Activated CD4-positive, alpha-beta memory T cell treated with anti-CD3 and anti-CD28 coated beads, Interleukin-2, amount 10 ng/mL, durations not matched to agents 7 days and 5 days (primary cell): ENCODE measurements around the gene GLIPR2. TPM values are rescaled to one million over a fixed set of nuclear protein-coding genes. Genes with fewer than 3 reads are reported as not detected.

Experiments
- CTCF ChIA-PET: fragments of 350-600 bp; sonication (Branson Sonifier 250); formaldehyde crosslinking; loops from one replicate; lab custom pipeline; 2021; ENCODE audit warnings: antibody characterized with exemption, inconsistent platforms; lab: Charles Lee
- POLR2A ChIA-PET: fragments of 350-600 bp; sonication (Branson Sonifier 250); formaldehyde crosslinking; loops from one replicate; lab custom pipeline; 2021; ENCODE audit warnings: antibody characterized with exemption; lab: Charles Lee
- DNase-seq: peaks from one replicate; pipeline ENCODE4 v3.0.0-alpha.2; 2020
- H3K27ac Mint-ChIP-seq: one replicate; pipeline ENCODE4 v1.8.0; 2021; ENCODE audit warnings: mild to moderate bottlenecking, mixed read lengths
- H3K27me3 Mint-ChIP-seq: one replicate; pipeline ENCODE4 v1.8.0; 2021; ENCODE audit warnings: mixed read lengths
- H3K36me3 Mint-ChIP-seq: one replicate; pipeline ENCODE4 v1.8.0; 2021; ENCODE audit warnings: low read depth, mixed read lengths
- H3K4me1 Mint-ChIP-seq: one replicate; pipeline ENCODE4 v1.8.0; 2021; ENCODE audit warnings: mixed read lengths
- H3K4me3 Mint-ChIP-seq: one replicate; pipeline ENCODE4 v1.8.0; 2021; ENCODE audit warnings: mild to moderate bottlenecking, mixed read lengths
- H3K9me3 Mint-ChIP-seq: one replicate; pipeline ENCODE4 v1.8.0; 2021; ENCODE audit warnings: mixed read lengths
- total RNA-seq, 2 experiments: library from RNA; stranded (reverse); gene quantifications; one replicate each; pipeline ENCODE4 v1.2.3, GENCODE V29; 2021

The GLIPR2 gene
- total RNA-seq, 2 experiments from 2014 or later, result 45.3 to 48.0 TPM

DNA sequence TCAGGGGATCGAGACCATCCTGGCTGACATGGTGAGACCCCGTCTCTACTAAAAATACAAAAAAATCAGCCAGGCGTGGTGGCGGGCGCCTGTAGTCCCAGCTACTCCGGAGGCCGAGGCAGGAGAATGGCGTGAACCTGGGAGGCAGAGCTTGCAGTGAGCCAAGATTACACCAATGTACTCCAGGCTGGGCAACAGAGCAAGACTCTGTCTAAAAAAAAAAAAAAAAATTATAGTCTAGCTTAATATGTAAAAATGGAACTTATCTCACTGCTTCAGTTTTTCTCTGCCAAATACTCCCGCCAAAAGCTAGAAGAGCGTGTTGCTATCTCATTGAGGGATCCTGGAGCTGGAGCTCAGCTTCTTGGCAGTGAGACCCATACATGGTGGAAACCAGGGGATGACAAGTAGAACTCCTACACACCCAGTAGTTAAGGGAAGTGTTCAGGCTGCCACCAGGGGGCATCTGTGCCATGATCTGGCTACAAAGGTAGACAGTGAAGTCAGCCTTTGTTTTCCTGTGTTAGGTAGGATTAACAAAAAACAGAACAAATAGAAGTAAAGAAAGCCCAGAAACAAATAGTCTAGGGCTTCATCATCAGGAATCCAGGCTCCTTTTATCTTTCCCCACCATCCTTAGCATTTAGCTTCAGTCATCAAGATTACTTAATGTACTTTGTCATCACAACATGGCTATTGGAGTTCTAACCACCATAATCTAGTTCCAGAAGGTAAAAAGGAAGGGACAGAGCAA lies 33.6 kb upstream of the GLIPR2 start:
- H3K27ac Mint-ChIP-seq, result no peak overlapping the region
- H3K27me3 Mint-ChIP-seq, result no peaks in the 10 kb centered on the region
- DNase-seq, result peak; percentile 88
- no peaks in the 10 kb centered on the region for H3K36me3 Mint-ChIP-seq
- CTCF ChIA-PET, result interaction anchor here (0.6 to 9.1 kb wide), 35 partner anchors 10 to 1490 kb away, joined by 3 to 325 read pairs (median 4); partner anchors contain the start of genes CCIN, CLTA, GLIPR2 and HRCT1
- H3K4me3 Mint-ChIP-seq, result no peak overlapping the region
- POLR2A ChIA-PET, result interaction anchor here (0.8 to 3.8 kb wide), 8 partner anchors 17 to 226 kb away, joined by 3 to 19 read pairs (median 6); partner anchors contain the start of gene CLTA
- no peaks in the 10 kb centered on the region for H3K9me3 Mint-ChIP-seq
- peaks cover 8% of the 10 kb centered on the region for H3K4me1 Mint-ChIP-seq

DNA sequence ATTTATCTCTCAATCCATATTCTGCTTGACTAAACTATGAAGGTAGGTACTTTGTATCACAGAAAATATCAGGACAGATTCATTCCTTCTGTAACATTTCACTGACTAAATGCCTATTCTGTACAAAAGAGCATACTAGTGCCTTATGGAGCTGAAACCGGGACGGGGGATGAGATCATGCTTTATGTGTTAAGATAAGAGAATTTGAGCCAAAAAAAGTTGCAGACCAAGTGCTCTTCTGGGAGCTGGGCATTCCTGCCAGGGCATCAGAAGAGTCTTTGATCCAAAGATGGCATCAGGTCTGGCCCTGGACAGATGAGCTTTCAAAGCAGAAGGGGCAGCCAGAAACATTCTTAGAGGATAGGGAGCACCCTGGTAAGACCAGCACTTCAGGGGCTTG lies 27.5 kb upstream of the GLIPR2 start:
- no peak for DNase-seq
- no peaks in the 10 kb centered on the region for H3K27me3 Mint-ChIP-seq
- H3K4me1 Mint-ChIP-seq, result no peaks in the 10 kb centered on the region
- H3K4me3 Mint-ChIP-seq, result no peak overlapping the region
- H3K27ac Mint-ChIP-seq, result no peak overlapping the region
- peaks cover 7% of the 10 kb centered on the region for H3K36me3 Mint-ChIP-seq
- no peaks in the 10 kb centered on the region for H3K9me3 Mint-ChIP-seq
- ChIA-PET POLR2A (interaction anchor here (0.7 kb wide), 1 partner anchor 27 kb away, joined by 3 read pairs; the partner anchor contains the start of gene GLIPR2), CTCF (interaction anchor here (0.6 to 4.3 kb wide), 7 partner anchors 27 to 178 kb away, joined by 3 to 34 read pairs (median 4); partner anchors contain the start of gene GLIPR2)

DNA sequence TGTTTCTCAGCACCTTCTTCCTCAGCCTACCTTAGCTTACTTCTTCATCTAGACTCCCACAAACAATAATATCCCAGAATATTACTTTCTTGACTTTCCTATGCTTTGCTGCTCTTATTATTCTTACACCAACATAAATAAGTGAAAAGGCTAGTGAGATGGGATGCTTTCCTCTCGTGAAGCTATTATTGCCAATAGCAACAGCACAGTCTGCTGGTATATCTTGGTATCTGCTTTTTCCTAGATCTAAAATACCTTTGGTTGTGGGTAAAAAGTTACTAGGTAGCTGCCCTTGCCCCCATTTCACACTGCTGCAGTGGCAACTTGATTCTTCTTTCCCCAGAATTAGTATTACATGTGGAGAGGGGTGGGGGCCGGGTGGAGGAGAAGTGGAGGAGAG lies 26.1 kb upstream of the GLIPR2 start:
- DNase-seq, result no peak
- H3K4me3 Mint-ChIP-seq, result no peak overlapping the region
- CTCF ChIA-PET, result interaction anchor here (4.3 kb wide), 1 partner anchor 56 kb away, joined by 34 read pairs; no protein-coding TSS in a partner anchor
- H3K9me3 Mint-ChIP-seq, result no peaks in the 10 kb centered on the region
- H3K4me1 Mint-ChIP-seq, result no peaks in the 10 kb centered on the region
- no peak overlapping the region for H3K27ac Mint-ChIP-seq
- H3K36me3 Mint-ChIP-seq, result peaks cover 7% of the 10 kb centered on the region
- H3K27me3 Mint-ChIP-seq, result no peaks in the 10 kb centered on the region
- POLR2A ChIA-PET, result no interaction called here

- ChIA-PET CTCF (interaction anchor here (0.8 to 5.8 kb wide), 2 partner anchors 9 to 54 kb away, joined by 4 to 49 read pairs; no protein-coding TSS in a partner anchor), POLR2A (interaction anchor here (0.6 kb wide), 1 partner anchor 15 kb away, joined by 3 read pairs; no protein-coding TSS in a partner anchor)
- Mint-ChIP-seq H3K27me3 (no peaks in the 10 kb centered on the region), H3K36me3 (peaks cover 7% of the 10 kb centered on the region), H3K4me3 (no peak overlapping the region), H3K4me1 (no peaks in the 10 kb centered on the region), H3K9me3 (no peaks in the 10 kb centered on the region), H3K27ac (no peak overlapping the region)
- no peak for DNase-seq
These were observed 24.0 kb upstream of the GLIPR2 start for GRCh38 chr9:36112516-36112915.

- Mint-ChIP-seq H3K36me3 (no peaks in the 10 kb centered on the region), H3K4me1 (no peaks in the 10 kb centered on the region), H3K27ac (no peak overlapping the region), H3K4me3 (no peak overlapping the region), H3K27me3 (no peaks in the 10 kb centered on the region), H3K9me3 (no peaks in the 10 kb centered on the region)
- no peak for DNase-seq
- ChIA-PET CTCF (interaction anchor here (1.0 to 5.8 kb wide), 2 partner anchors 10 to 53 kb away, joined by 3 to 49 read pairs; no protein-coding TSS in a partner anchor), POLR2A (no interaction called here)
These were observed 22.5 kb upstream of the GLIPR2 start for GRCh38 chr9:36113999-36114398.

DNA sequence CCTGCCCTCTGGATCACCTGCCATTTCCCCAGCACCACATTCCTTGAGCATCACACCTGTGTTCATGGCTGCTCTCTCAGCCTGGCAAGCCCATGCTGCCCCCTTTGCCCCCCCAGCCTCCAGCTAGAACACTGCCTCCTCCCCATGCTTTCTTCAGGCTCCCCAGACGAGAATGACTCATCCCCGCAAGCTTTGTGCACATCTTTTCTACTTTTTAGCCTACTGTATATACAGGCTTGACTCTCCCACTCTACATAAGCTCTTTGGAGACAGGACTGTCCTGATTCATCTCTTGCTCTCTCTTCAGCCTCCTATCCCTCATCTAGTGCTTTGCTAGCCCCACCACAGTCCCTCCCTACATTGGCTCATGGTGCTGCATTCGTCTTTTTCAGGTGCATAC lies 19.9 kb upstream of the GLIPR2 start:
- Mint-ChIP-seq H3K36me3 (no peaks in the 10 kb centered on the region), H3K27ac (no peak overlapping the region), H3K4me1 (no peaks in the 10 kb centered on the region), H3K4me3 (no peak overlapping the region), H3K27me3 (no peaks in the 10 kb centered on the region), H3K9me3 (no peaks in the 10 kb centered on the region)
- POLR2A ChIA-PET, result interaction anchor here (1.3 kb wide), 1 partner anchor 34 kb away, joined by 3 read pairs; no protein-coding TSS in a partner anchor
- DNase-seq, result no peak
- CTCF ChIA-PET, result interaction anchor here (5.8 kb wide), 1 partner anchor 13 kb away, joined by 49 read pairs; no protein-coding TSS in a partner anchor

DNA sequence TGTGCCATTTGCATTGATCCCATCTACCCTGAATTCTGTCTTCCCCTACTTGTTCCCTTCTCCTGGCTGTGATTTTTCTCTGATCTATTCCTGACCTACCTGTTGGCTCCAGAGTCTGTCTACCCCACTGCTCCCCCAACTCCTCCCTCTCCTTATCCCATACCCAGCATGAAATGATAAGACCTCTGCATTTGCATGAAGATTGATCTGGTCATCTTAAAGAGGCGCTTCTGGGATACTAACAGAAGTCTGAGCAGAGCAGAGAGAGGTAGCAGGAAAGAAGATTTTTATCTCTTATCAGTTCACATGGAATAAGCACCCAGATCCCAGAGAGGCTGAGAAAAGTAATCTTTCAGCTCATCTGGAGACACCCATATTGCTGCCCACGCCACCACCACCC lies 18.3 kb upstream of the GLIPR2 start:
- ChIA-PET POLR2A (no interaction called here), CTCF (no interaction called here)
- Mint-ChIP-seq H3K27me3 (no peaks in the 10 kb centered on the region), H3K4me3 (no peak overlapping the region), H3K36me3 (no peaks in the 10 kb centered on the region), H3K4me1 (no peaks in the 10 kb centered on the region), H3K9me3 (no peaks in the 10 kb centered on the region), H3K27ac (no peak overlapping the region)
- DNase-seq, result no peak

DNA sequence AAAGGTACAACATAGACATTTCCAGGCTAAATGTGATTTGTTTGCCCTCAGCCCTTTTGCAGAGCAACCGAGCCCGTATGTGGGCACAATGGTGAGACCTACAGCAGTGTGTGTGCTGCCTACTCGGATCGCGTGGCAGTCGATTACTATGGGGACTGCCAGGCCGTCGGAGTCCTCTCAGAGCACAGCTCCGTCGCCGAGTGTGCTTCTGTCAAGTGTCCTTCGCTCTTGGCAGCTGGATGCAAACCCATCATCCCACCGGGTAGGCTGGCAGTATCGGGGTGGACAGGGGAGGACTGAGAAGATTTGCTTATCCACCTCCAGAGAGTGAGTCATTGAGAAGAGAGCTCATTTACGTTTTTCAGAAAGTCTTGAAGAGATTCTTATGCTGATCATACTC lies 17.8 kb upstream of the GLIPR2 start:
- H3K9me3 Mint-ChIP-seq, result no peaks in the 10 kb centered on the region
- H3K4me3 Mint-ChIP-seq, result no peak overlapping the region
- no peaks in the 10 kb centered on the region for H3K4me1 Mint-ChIP-seq
- CTCF ChIA-PET, result interaction anchor here (0.6 to 1.0 kb wide), 2 partner anchors 45 to 48 kb away, joined by 3 to 5 read pairs; no protein-coding TSS in a partner anchor
- POLR2A ChIA-PET, result no interaction called here
- H3K27ac Mint-ChIP-seq, result no peak overlapping the region
- no peak for DNase-seq
- H3K36me3 Mint-ChIP-seq, result no peaks in the 10 kb centered on the region
- H3K27me3 Mint-ChIP-seq, result no peaks in the 10 kb centered on the region

- no peaks in the 10 kb centered on the region for H3K4me1 Mint-ChIP-seq
- no peaks in the 10 kb centered on the region for H3K27me3 Mint-ChIP-seq
- H3K4me3 Mint-ChIP-seq, result no peak overlapping the region
- H3K9me3 Mint-ChIP-seq, result no peaks in the 10 kb centered on the region
- POLR2A ChIA-PET, result no interaction called here
- no peak for DNase-seq
- CTCF ChIA-PET, result interaction anchor here (1.0 kb wide), 1 partner anchor 47 kb away, joined by 5 read pairs; no protein-coding TSS in a partner anchor
- no peak overlapping the region for H3K27ac Mint-ChIP-seq
- H3K36me3 Mint-ChIP-seq, result no peaks in the 10 kb centered on the region
These were observed 17.1 kb upstream of the GLIPR2 start for GRCh38 chr9:36119476-36119875.

DNA sequence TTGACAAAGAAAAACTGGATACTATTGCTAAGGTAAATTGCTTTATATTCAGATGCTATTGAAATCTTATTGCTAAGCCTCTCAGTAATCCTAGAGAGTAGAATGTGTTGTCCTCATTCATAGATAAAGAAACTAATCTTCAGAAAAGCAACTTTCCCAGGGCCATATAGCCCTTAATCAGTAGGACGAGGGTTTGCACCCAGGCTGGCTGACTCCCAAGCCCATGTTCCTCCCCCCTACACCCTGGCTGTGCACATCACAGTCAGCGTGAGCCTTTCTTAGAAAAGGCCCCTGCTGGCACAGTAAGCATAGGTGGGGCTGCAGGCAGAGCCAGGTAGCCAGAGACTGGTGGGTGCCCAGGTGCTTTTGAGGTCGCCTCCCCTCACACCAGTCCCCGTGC lies 15.8 kb upstream of the GLIPR2 start:
- H3K4me3 Mint-ChIP-seq, result no peak overlapping the region
- DNase-seq, result no peak
- H3K4me1 Mint-ChIP-seq, result no peaks in the 10 kb centered on the region
- no peak overlapping the region for H3K27ac Mint-ChIP-seq
- H3K9me3 Mint-ChIP-seq, result no peaks in the 10 kb centered on the region
- CTCF ChIA-PET, result no interaction called here
- no peaks in the 10 kb centered on the region for H3K27me3 Mint-ChIP-seq
- H3K36me3 Mint-ChIP-seq, result no peaks in the 10 kb centered on the region
- POLR2A ChIA-PET, result interaction anchor here (1.0 kb wide), 1 partner anchor 18 kb away, joined by 3 read pairs; no protein-coding TSS in a partner anchor

- ChIA-PET CTCF (interaction anchor here (0.7 to 1.4 kb wide), 2 partner anchors 19 to 45 kb away, joined by 4 read pairs; no protein-coding TSS in a partner anchor), POLR2A (no interaction called here)
- H3K9me3 Mint-ChIP-seq, result no peaks in the 10 kb centered on the region
- no peaks in the 10 kb centered on the region for H3K27me3 Mint-ChIP-seq
- H3K36me3 Mint-ChIP-seq, result no peaks in the 10 kb centered on the region
- no peak overlapping the region for H3K4me3 Mint-ChIP-seq
- peaks cover 3% of the 10 kb centered on the region for H3K4me1 Mint-ChIP-seq
- DNase-seq, result no peak
- H3K27ac Mint-ChIP-seq, result no peak overlapping the region
These were observed 14.6 kb upstream of the GLIPR2 start for GRCh38 chr9:36121971-36122370.

GRCh38 chr9:36123515-36123914 lies 13.0 kb upstream of the GLIPR2 start:
- Mint-ChIP-seq H3K36me3 (no peaks in the 10 kb centered on the region), H3K4me3 (no peak overlapping the region), H3K4me1 (peaks cover 18% of the 10 kb centered on the region), H3K27ac (no peak overlapping the region), H3K9me3 (no peaks in the 10 kb centered on the region), H3K27me3 (no peaks in the 10 kb centered on the region)
- no peak for DNase-seq
- ChIA-PET POLR2A (interaction anchor here (1.5 kb wide), 1 partner anchor 25 kb away, joined by 3 read pairs; no protein-coding TSS in a partner anchor), CTCF (interaction anchor here (1.2 to 2.3 kb wide), 2 partner anchors 19 to 22 kb away, joined by 3 to 5 read pairs; no protein-coding TSS in a partner anchor)
